Activated CD8-positive, alpha-beta memory T cell treated with anti-CD3 and anti-CD28 coated beads, Interleukin-2, amount 50 U/mL, for 48 hours (primary cell): ENCODE data around the gene MPV17L2.

Experiments
- DNase-seq: peaks from one replicate; pipeline ENCODE4 v3.0.0-alpha.2; 2020

Gene MPV17L2

GRCh38 chr19:18219911-18220631 lies 27.1 kb downstream of the MPV17L2 start:
- DNase-seq: no peak

- DNase-seq: no peak
Observed at GRCh38 chr19:18220632-18221275, 27.7 kb downstream of the MPV17L2 start.

- no peak for DNase-seq
Observed at GRCh38 chr19:18221815-18222725, 29.1 kb downstream of the MPV17L2 start.

- peak; percentile 83 for DNase-seq
Observed at GRCh38 chr19:18223860-18224524, 31.0 kb downstream of the MPV17L2 start.

- DNase-seq: peak; percentile 96
Observed at GRCh38 chr19:18224525-18225354, 31.7 kb downstream of the MPV17L2 start.

- DNase-seq: peak; percentile 61
Observed at GRCh38 chr19:18225355-18225701, 32.3 kb downstream of the MPV17L2 start.

- no peak for DNase-seq
Observed at GRCh38 chr19:18225702-18226468, 32.9 kb downstream of the MPV17L2 start, which contains the start of gene PDE4C. Gene PDE4C, minus strand, starts transcription at chr19:18226438. Its CDS starts 23 bp downstream, at chr19:18226415.

- DNase-seq: no peak
Observed at GRCh38 chr19:18226956-18227780, 34.1 kb downstream of the MPV17L2 start.

GRCh38 chr19:18227781-18228271 lies 34.8 kb downstream of the MPV17L2 start:
- no peak for DNase-seq

GRCh38 chr19:18229474-18229873 lies 36.5 kb downstream of the MPV17L2 start:
- no peak for DNase-seq

- DNase-seq: no peak
Observed at GRCh38 chr19:18229915-18230314, 36.9 kb downstream of the MPV17L2 start.

GRCh38 chr19:18230941-18231734 lies 38.1 kb downstream of the MPV17L2 start:
- no peak for DNase-seq

GRCh38 chr19:18231775-18232174 lies 38.8 kb downstream of the MPV17L2 start:
- no peak for DNase-seq

GRCh38 chr19:18232540-18233223 lies 39.7 kb downstream of the MPV17L2 start:
- no peak for DNase-seq

GRCh38 chr19:18233224-18233825 lies 40.3 kb downstream of the MPV17L2 start:
- peak; percentile 78 for DNase-seq

- no peak for DNase-seq
Observed at GRCh38 chr19:18234194-18234593, 41.2 kb downstream of the MPV17L2 start.

- DNase-seq: no peak
Observed at GRCh38 chr19:18239303-18239702, 46.3 kb downstream of the MPV17L2 start.

GRCh38 chr19:18245297-18245696 lies 52.3 kb downstream of the MPV17L2 start:
- no peak for DNase-seq
